GM12878 (cell line): ENCODE data around the gene OVCA2. TPM values are rescaled to one million over a fixed set of nuclear protein-coding genes. Genes with fewer than 3 reads are reported as not detected.
A peak's percentile ranks its signal among the peaks of the same experiment; 100 is the strongest.

Source experiments
- BACH1 ChIP-seq: fragments of 450-650 bp; IDR thresholded peaks from 2 replicates; pipeline ENCODE4 v1.6.1; 2017; ENCODE audit warnings: mild to moderate bottlenecking, borderline replicate concordance
- BCL3 ChIP-seq: IDR thresholded peaks from 2 replicates; pipeline ENCODE4 v1.6.1; 2011; ENCODE audit warnings: borderline replicate concordance, low read depth, mild to moderate bottlenecking, moderate library complexity, low read length; ENCODE audit not compliant: insufficient read depth, poor library complexity, severe bottlenecking
- BRCA1 ChIP-seq: IDR thresholded peaks from 2 replicates; pipeline ENCODE4 v1.6.1; 2011; ENCODE audit warnings: low read depth, low read length, improper control_type of control experiment
- CHD2 ChIP-seq: IDR thresholded peaks from 2 replicates; pipeline ENCODE4 v1.6.1; 2011; ENCODE audit warnings: low read depth, low read length, improper control_type of control experiment, borderline replicate concordance
- CHD4 ChIP-seq: fragments of 200-600 bp; sonication (generic); IDR thresholded peaks from 2 replicates; pipeline ENCODE4 v1.6.1; 2016; ENCODE audit warnings: mild to moderate bottlenecking
- CUX1 ChIP-seq: IDR thresholded peaks from 2 replicates; pipeline ENCODE4 v1.6.1; 2012; ENCODE audit warnings: improper control_type of control experiment, low read depth, low read length; ENCODE audit not compliant: insufficient replicate concordance
- DPF2 ChIP-seq: fragments of 450-650 bp; IDR thresholded peaks from 2 replicates; pipeline ENCODE4 v1.6.1; 2017; ENCODE audit warnings: mild to moderate bottlenecking
- E2F4 ChIP-seq: IDR thresholded peaks from 2 replicates; pipeline ENCODE4 v1.6.1; 2012; ENCODE audit warnings: low read depth, low read length, improper control_type of control experiment
- ESRRA ChIP-seq: IDR thresholded peaks from 2 replicates; pipeline ENCODE4 v1.6.1; 2012; ENCODE audit warnings: mild to moderate bottlenecking, low read length, improper control_type of control experiment
- ETV6 ChIP-seq, 2 experiments: fragments of 450-650 bp in 1 of 2; IDR thresholded peaks in 1 of 2; conservative IDR thresholded peaks in 1 of 2; 2 replicates each; pipeline ENCODE4 v1.6.1; 2014; ENCODE audit warnings: antibody characterized with exemption in 1 of 2, borderline replicate concordance in 1 of 2, low read depth in 1 of 2, mild to moderate bottlenecking in 1 of 2, moderate library complexity in 1 of 2
- MLLT1 ChIP-seq: fragments of 450-650 bp; IDR thresholded peaks from 2 replicates; pipeline ENCODE4 v1.6.1; 2016; ENCODE audit warnings: mild to moderate bottlenecking
- MXI1 ChIP-seq: fragments of 150-350 bp; IDR thresholded peaks from 2 replicates; pipeline ENCODE4 v1.6.1; 2011; ENCODE audit warnings: low read depth, mild to moderate bottlenecking, inconsistent platforms, low read length, improper control_type of control experiment
- MYC ChIP-seq: IDR thresholded peaks from 2 replicates; pipeline ENCODE4 v1.6.1; 2011; ENCODE audit warnings: mild to moderate bottlenecking, low read length, moderate library complexity, inconsistent platforms; ENCODE audit not compliant: insufficient read depth, insufficient replicate concordance, insufficient read length, severe bottlenecking
- NBN ChIP-seq: fragments of 450-650 bp; IDR thresholded peaks from 2 replicates; pipeline ENCODE4 v1.6.1; 2016
- NR2C2 ChIP-seq: IDR thresholded peaks from 2 replicates; pipeline ENCODE4 v1.6.1; 2011; ENCODE audit warnings: borderline replicate concordance, low read depth; ENCODE audit not compliant: control insufficient read depth, insufficient read length
- POLR2AphosphoS2 ChIP-seq: IDR thresholded peaks from 2 replicates; pipeline ENCODE4 v1.6.1; 2011; ENCODE audit warnings: low read depth, mild to moderate bottlenecking, low read length, improper control_type of control experiment, moderate library complexity
- RBBP5 ChIP-seq: fragments of 200-600 bp; sonication (generic); conservative IDR thresholded peaks from 2 replicates; pipeline ENCODE4 v1.6.1; 2016
- RFX5 ChIP-seq: IDR thresholded peaks from 2 replicates; pipeline ENCODE4 v1.6.1; 2011; ENCODE audit warnings: low read depth, low read length, improper control_type of control experiment
- YBX1 ChIP-seq: fragments of 450-650 bp; IDR thresholded peaks from 2 replicates; pipeline ENCODE4 v1.6.1; 2016; ENCODE audit warnings: antibody characterized with exemption
- ZNF24 ChIP-seq: fragments of 450-650 bp; IDR thresholded peaks from 2 replicates; pipeline ENCODE4 v1.6.1; 2017; ENCODE audit warnings: antibody characterized with exemption, mild to moderate bottlenecking
- polyA plus RNA-seq, 11 experiments: library from polyadenylated mRNA; depleted of rRNA in 4 of 11; unstranded in 6 of 11; stranded (reverse) in 5 of 11; fragments of >200 nt; fragmentation: Nextera tagmentation in 4 of 11; fragmentation: Illumina TruSeq in 1 of 11; extraction: Ambion mirVana in 4 of 11; extraction: Trizol in 1 of 11; gene quantifications; 1 replicate in 1 of 11; 2 replicates in 10 of 11; pipeline versions ENCODE4 v1.2.1 to v1.2.3, GENCODE V29; 2011 to 2016; ENCODE audit warnings: inconsistent platforms in 2 of 11, missing spikeins in 2 of 11, low read depth in 1 of 11
- total RNA-seq, 4 experiments: library from RNA; depleted of rRNA in 3 of 4; stranded (reverse); fragments of >200 nt in 3 of 4; fragmentation: Illumina TruSeq in 1 of 4; extraction: Trizol in 1 of 4; gene quantifications; 2 replicates each; pipeline versions ENCODE4 v1.2.1 to v1.2.3, GENCODE V29; 2013 to 2021

OVCA2 gene
- total and polyA plus RNA-seq, 10 of the 15 experiments (the other 5 are each of a cell fraction or from before 2014, with no cell fraction given): 6.1 to 75.3 (median 40.7) TPM

- no peak for TF ChIP-seq CUX1
- TF ChIP-seq MLLT1: no peak
- TF ChIP-seq RBBP5: no peak
- no peak for TF ChIP-seq BRCA1
- no peak for TF ChIP-seq NR2C2
- TF ChIP-seq BACH1: peak; percentile 63
- TF ChIP-seq E2F4: no peak
- TF ChIP-seq RFX5: 0 out of 2 replicates have a peak, but pooled peaks have one; percentile 17
- no peak for TF ChIP-seq ESRRA
- TF ChIP-seq POLR2AphosphoS2: peak; percentile 93
- no peak for TF ChIP-seq YBX1
- no peak for TF ChIP-seq MYC
- peak; percentile 88 for TF ChIP-seq BCL3
- peak; percentile 97 for TF ChIP-seq MXI1
- TF ChIP-seq NBN: peak; percentile 60; the same call in 1 of the 2 replicates
- TF ChIP-seq CHD2: no peak
- peak; percentile 35; the same call in 1 of the 2 replicates for TF ChIP-seq DPF2
- no peak for TF ChIP-seq ZNF24
- TF ChIP-seq ETV6 (conservative IDR thresholded peaks at IDR 0.05 in 1 of 2, IDR thresholded peaks at IDR 0.05 in 1 of 2; ENCODE audit: borderline replicate concordance in 1 of 2, low read depth in 1 of 2): peak in 1 of 2 experiments; percentile 70; a peak in 1 of 4 replicates
- TF ChIP-seq CHD4: no peak
Observed at GRCh38 chr17:2041561-2042389, at the start of gene OVCA2 (continued).
